Brain microvascular endothelial cell (primary cell): ENCODE measurements around the gene MTMR2.

Experiments used
- DNase-seq: peaks from one replicate; pipeline ENCODE4 v3.0.0-alpha.2; 2020
- H3K27ac ChIP-seq: fragments of 250-450 bp; sonication (Bioruptor Pico); 2 replicates; pipeline ENCODE4 v1.5.1; 2020; ENCODE audit warnings: mild to moderate bottlenecking, moderate library complexity
- H3K27me3 ChIP-seq: fragments of 250-450 bp; sonication (Bioruptor Pico); replicated peaks from 2 replicates; pipeline ENCODE4 v1.5.1; 2020; ENCODE audit warnings: mild to moderate bottlenecking
- H3K36me3 ChIP-seq: fragments of 250-450 bp; sonication (Bioruptor Pico); replicated peaks from 2 replicates; pipeline ENCODE4 v1.5.1; 2020; ENCODE audit warnings: mild to moderate bottlenecking
- H3K4me3 ChIP-seq: 2 replicates; pipeline ENCODE4 v1.5.1; 2011; ENCODE audit warnings: low read depth, mild to moderate bottlenecking, control low read depth, low read length, moderate library complexity
- in situ Hi-C: cut with HindIII; loops from 2 replicates; pipeline ENCODE4 v1.10.0; 2017; ENCODE audit warnings: low sequenced_read_pairs, low pct_ligation_motif_present
- TF ChIP-seq, protein P1 (sequence below): IDR thresholded peaks from 2 replicates; pipeline ENCODE4 v1.5.1; 2011; ENCODE audit warnings: low read depth, mild to moderate bottlenecking, moderate library complexity, low read length, control low read depth, inconsistent platforms; ENCODE audit errors: missing control alignments

Gene MTMR2

DNA sequence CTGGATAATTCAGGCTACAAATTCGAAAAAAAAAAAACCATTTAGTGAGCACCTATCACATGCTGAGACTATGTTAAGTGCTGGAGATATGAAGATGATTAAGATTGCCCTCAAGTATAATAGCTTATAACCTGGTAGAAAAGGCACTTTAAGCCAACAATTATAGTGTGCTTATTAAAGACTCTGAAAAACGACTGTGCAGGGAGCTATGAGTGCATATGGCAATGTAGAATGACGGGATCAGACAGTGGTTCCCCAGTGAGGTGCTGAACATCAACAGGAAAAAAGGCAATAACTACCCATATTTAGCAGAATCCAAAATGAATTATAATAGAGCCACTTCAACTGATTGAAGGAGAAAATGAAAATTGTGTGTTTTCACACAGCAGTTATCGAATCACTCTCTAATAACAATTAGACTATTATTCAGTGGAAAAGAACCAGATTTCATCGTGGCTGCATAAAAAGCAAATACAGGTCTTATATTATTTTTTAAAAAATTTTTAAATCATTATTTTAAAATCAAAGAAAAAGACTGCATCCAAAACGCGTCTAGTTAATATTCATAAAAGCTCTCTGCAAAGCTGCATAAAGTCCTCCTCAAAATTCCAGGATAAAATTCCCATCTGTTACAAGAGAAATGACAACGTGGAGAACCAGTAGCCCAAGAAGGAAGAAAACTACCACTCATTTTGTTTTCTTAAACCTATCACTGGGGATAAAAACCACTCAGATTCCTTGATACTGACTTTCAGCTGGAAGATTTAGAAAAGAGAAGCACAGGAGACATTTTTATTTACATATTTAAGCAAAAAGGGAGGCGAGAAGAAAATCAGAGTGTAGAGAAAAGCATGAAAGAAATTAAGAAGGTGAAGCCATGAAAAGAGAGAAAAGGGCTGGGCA is 1.1 kb downstream of the MTMR2 start:
- H3K36me3 ChIP-seq = no peaks in the 10 kb centered on the region
- no peaks in the 10 kb centered on the region for H3K27me3 ChIP-seq
- in situ Hi-C loops = no loop called here
- peak overlapping the region; percentile 86 for H3K4me3 ChIP-seq
- TF ChIP-seq, protein P1, sequence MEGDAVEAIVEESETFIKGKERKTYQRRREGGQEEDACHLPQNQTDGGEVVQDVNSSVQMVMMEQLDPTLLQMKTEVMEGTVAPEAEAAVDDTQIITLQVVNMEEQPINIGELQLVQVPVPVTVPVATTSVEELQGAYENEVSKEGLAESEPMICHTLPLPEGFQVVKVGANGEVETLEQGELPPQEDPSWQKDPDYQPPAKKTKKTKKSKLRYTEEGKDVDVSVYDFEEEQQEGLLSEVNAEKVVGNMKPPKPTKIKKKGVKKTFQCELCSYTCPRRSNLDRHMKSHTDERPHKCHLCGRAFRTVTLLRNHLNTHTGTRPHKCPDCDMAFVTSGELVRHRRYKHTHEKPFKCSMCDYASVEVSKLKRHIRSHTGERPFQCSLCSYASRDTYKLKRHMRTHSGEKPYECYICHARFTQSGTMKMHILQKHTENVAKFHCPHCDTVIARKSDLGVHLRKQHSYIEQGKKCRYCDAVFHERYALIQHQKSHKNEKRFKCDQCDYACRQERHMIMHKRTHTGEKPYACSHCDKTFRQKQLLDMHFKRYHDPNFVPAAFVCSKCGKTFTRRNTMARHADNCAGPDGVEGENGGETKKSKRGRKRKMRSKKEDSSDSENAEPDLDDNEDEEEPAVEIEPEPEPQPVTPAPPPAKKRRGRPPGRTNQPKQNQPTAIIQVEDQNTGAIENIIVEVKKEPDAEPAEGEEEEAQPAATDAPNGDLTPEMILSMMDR = no peak
- peak overlapping the region; percentile 84 for H3K27ac ChIP-seq
- DNase-seq = no peak

DNA sequence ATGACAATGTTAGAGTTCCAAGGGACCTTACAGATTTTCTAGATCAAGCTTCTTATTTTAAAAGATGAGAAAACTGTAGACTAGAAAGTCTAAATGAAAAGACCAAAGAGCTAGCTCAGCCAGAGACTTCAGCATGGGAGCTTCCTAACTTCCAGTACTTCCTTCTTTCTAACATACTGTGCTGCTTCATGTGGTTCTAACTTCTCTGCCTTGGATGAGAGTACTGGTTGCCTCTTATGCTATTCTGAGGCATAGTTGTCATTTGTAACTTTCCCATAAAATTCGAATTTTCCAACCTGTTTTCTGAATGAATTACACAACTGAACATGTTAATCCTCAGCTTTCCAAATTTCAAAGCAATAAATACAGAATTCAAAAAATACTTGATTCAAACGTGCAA is 1.8 kb downstream of the MTMR2 start:
- TF ChIP-seq, protein P1 = no peak
- in situ Hi-C loops = no loop called here
- H3K27ac ChIP-seq = no peak overlapping the region
- peak overlapping the region; percentile 86 for H3K4me3 ChIP-seq
- no peaks in the 10 kb centered on the region for H3K36me3 ChIP-seq
- no peak for DNase-seq
- H3K27me3 ChIP-seq = no peaks in the 10 kb centered on the region

- TF ChIP-seq, protein P1 = no peak
- no peak overlapping the region for H3K4me3 ChIP-seq
- in situ Hi-C loops = no loop called here
Observed at GRCh38 chr11:95920460-95921105, 3.3 kb downstream of the MTMR2 start.

DNA sequence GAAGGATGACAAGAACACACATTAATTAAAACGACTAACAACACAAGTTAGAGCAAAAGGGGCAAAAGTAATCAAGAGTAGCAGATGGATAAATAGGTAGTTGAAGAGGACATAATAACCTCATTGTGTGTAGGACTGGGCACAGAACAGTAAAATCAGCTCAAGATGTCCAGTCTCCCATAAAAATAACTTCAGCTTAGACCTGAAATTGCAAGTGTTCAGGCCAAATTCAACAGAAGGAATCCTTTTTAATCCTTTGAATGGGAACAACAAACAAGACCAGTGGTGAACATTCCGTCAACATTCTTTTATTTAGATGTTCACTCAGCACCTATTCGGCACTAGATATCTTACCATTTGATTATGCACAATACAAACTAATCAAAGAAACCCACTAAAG is 4.4 kb downstream of the MTMR2 start:
- TF ChIP-seq, protein P1 = no peak
- in situ Hi-C loops = no loop called here
- no peak for DNase-seq

More at GRCh38 chr11:95920460-95921105, 3.3 kb downstream of the MTMR2 start:
- H3K27me3 ChIP-seq = no peaks in the 10 kb centered on the region
- no peak for DNase-seq
- no peak overlapping the region for H3K27ac ChIP-seq
- no peaks in the 10 kb centered on the region for H3K36me3 ChIP-seq

GRCh38 chr11:95918720-95919119 is 5.2 kb downstream of the MTMR2 start:
- Histone ChIP-seq H3K27me3 (no peaks in the 10 kb centered on the region), H3K4me3 (no peak overlapping the region), H3K27ac (no peak overlapping the region), H3K36me3 (no peaks in the 10 kb centered on the region)
- in situ Hi-C loops = no loop called here
- no peak for DNase-seq
- TF ChIP-seq, protein P1 = no peak

More for the DNA sequence above, 4.4 kb downstream of the MTMR2 start:
- no peak overlapping the region for H3K4me3 ChIP-seq
- no peaks in the 10 kb centered on the region for H3K36me3 ChIP-seq
- no peak overlapping the region for H3K27ac ChIP-seq
- H3K27me3 ChIP-seq = no peaks in the 10 kb centered on the region
